NCI-H226 (cell line): ENCODE measurements around the gene ABL1.

Source experiments
- DNase-seq: peaks from one replicate; pipeline ENCODE4 v3.0.0-alpha.2; 2015

ABL1 gene

GRCh38 chr9:130920762-130921299 lies 85.8 kb downstream of the ABL1 start:
- DNase-seq: no peak

GRCh38 chr9:130921300-130921988 lies 86.4 kb downstream of the ABL1 start:
- no peak for DNase-seq

- no peak for DNase-seq
Observed at GRCh38 chr9:130921989-130922892, 87.2 kb downstream of the ABL1 start.

GRCh38 chr9:130922893-130923610 lies 88.0 kb downstream of the ABL1 start:
- no peak for DNase-seq

- DNase-seq: no peak
Observed at GRCh38 chr9:130923611-130924447, 88.8 kb downstream of the ABL1 start.

- no peak for DNase-seq
Observed at GRCh38 chr9:130924448-130924788, 89.4 kb downstream of the ABL1 start.

GRCh38 chr9:130925050-130925678 lies 90.1 kb downstream of the ABL1 start:
- DNase-seq: no peak

- peak; percentile 12 for DNase-seq
Observed at GRCh38 chr9:130927338-130927737, 92.3 kb downstream of the ABL1 start.

- DNase-seq: peak; percentile 75
Observed at GRCh38 chr9:130927995-130928900, 93.2 kb downstream of the ABL1 start.

GRCh38 chr9:130929571-130930038 lies 94.6 kb downstream of the ABL1 start:
- no peak for DNase-seq

- no peak for DNase-seq
Observed at GRCh38 chr9:130930132-130930803, 95.2 kb downstream of the ABL1 start.

GRCh38 chr9:130930804-130931349 lies 95.8 kb downstream of the ABL1 start:
- no peak for DNase-seq

- no peak for DNase-seq
Observed at GRCh38 chr9:130931508-130932254, 96.6 kb downstream of the ABL1 start.

- peak; percentile 38 for DNase-seq
Observed at GRCh38 chr9:130932255-130933079, 97.4 kb downstream of the ABL1 start.

- peak; percentile 88 for DNase-seq
Observed at GRCh38 chr9:130933114-130934046, 98.3 kb downstream of the ABL1 start.

GRCh38 chr9:130934246-130934645 lies 99.2 kb downstream of the ABL1 start:
- no peak for DNase-seq
